H1 (cell line): Measurements from ENCODE around the gene MAGEC2. TPM values are rescaled to one million over a fixed set of nuclear protein-coding genes. Genes with fewer than 3 reads are reported as not detected.

ENCODE experiments used
- CHD2 ChIP-seq: IDR thresholded peaks from 2 replicates; pipeline ENCODE4 v1.6.1; 2012; ENCODE audit warnings: low read length, improper control_type of control experiment
- CHD7 ChIP-seq: fragments of 300-600 bp; sonication (generic); IDR thresholded peaks from 2 replicates; pipeline ENCODE4 v1.7.1; 2012; ENCODE audit warnings: low read length, moderate library complexity, mild to moderate bottlenecking, inconsistent platforms; ENCODE audit not compliant: insufficient replicate concordance
- NANOG ChIP-seq: IDR thresholded peaks from 2 replicates; pipeline ENCODE4 v1.6.1; 2011; ENCODE audit warnings: low read length, low read depth, mild to moderate bottlenecking, inconsistent platforms; ENCODE audit not compliant: insufficient read depth, poor library complexity, severe bottlenecking
- POLR2A ChIP-seq, 2 experiments: IDR thresholded peaks; 1 replicate in 1 of 2; 2 replicates in 1 of 2; pipeline ENCODE4 v1.6.1; 2011; ENCODE audit warnings: low read depth in 2 of 2, low read length in 2 of 2, mild to moderate bottlenecking in 2 of 2; ENCODE audit errors: control extremely low read depth in 1 of 2
- SP4 ChIP-seq: IDR thresholded peaks from 2 replicates; pipeline ENCODE4 v1.6.1; 2012; ENCODE audit warnings: low read length, inconsistent platforms
- TCF12 ChIP-seq: IDR thresholded peaks from 2 replicates; pipeline ENCODE4 v1.6.1; 2011; ENCODE audit warnings: low read depth, mild to moderate bottlenecking, low read length
- polyA plus RNA-seq, 7 experiments: library from polyadenylated mRNA; depleted of rRNA in 3 of 7; stranded (reverse) in 5 of 7; unstranded in 2 of 7; fragments of >200 nt in 5 of 7; fragments of 200-250 nt in 2 of 7; gene quantifications; 1 replicate in 5 of 7; 2 replicates in 1 of 7; 4 replicates in 1 of 7; pipeline versions ENCODE4 v1.2.1 to v1.2.3, GENCODE V29; 2011 to 2013; ENCODE audit warnings: missing spikeins in 2 of 7, mixed read lengths in 2 of 7
- total RNA-seq: library from RNA; stranded (reverse); fragmentation: NEBNext Ultra II Directional; extraction: Animal tissue kit (Norgen Biotek cat#: 25700); gene quantifications from 2 replicates; pipeline ENCODE4 v1.2.1, GENCODE V29; 2021

Gene MAGEC2
- total and polyA plus RNA-seq, 2 of the 8 experiments (the other 6 are each of a cell fraction or from before 2014, with no cell fraction given): not detected

- TF ChIP-seq CHD7: no peak
- TF ChIP-seq SP4: no peak
- no peak for TF ChIP-seq CHD2
- no peak for TF ChIP-seq NANOG
- no peak for TF ChIP-seq POLR2A (IDR thresholded peaks at IDR 0.05; ENCODE audit: control extremely low read depth in 1 of 2, low read depth in 2 of 2, low read length in 2 of 2)
- TF ChIP-seq TCF12: no peak
Measured at GRCh38 chrX:142250502-142250901, 45.4 kb upstream of the MAGEC2 start (continued).
